ENCODE data around the gene TAS2R8.

GRCh38 chr12:10801741-10802140 is 5.3 kb downstream of the TAS2R8 start:
- TF ChIP-seq CTCF (conservative IDR thresholded peaks at IDR 0.05) (no peak), EZH2 (IDR thresholded peaks at IDR 0.05; ENCODE audit: low read depth) (no peak)
